ENCODE data around the gene IKZF1. TPM values are rescaled to one million over a fixed set of nuclear protein-coding genes. Genes with fewer than 3 reads are reported as not detected.

IKZF1 gene
- total RNA-seq, 1 donor, result under 0.01 TPM

- no peaks in the 10 kb centered on the region for H3K9me3 ChIP-seq (ENCODE audit: low read depth, low read length)
- no peak overlapping the region for H3K4me2 ChIP-seq (ENCODE audit: insufficient read depth, low read length)
- H3K36me3 ChIP-seq (ENCODE audit: insufficient read depth, low read length), result no peaks in the 10 kb centered on the region
- no peak for DNase-seq (ENCODE audit: insufficient read length, low spot score, missing footprints)
- no peaks in the 10 kb centered on the region for H3K4me1 ChIP-seq (ENCODE audit: insufficient read depth, low read length)
- no peaks in the 10 kb centered on the region for H3K27me3 ChIP-seq (ENCODE audit: insufficient read depth, low read length)
- no peaks in the 10 kb centered on the region for H3K79me2 ChIP-seq (ENCODE audit: insufficient read depth, low read length)
- no peak overlapping the region for H3K4me3 ChIP-seq (ENCODE audit: insufficient read depth, low read length)
- no peaks in the 10 kb centered on the region for H4K20me1 ChIP-seq (ENCODE audit: insufficient read depth, low read length)
- no peak overlapping the region for H3K27ac ChIP-seq (ENCODE audit: low read depth, low read length)
- no peak for TF ChIP-seq CTCF (IDR thresholded peaks at IDR 0.05; ENCODE audit: extremely low read depth, low read depth, low read length)
- no peak overlapping the region for H2AFZ ChIP-seq (ENCODE audit: low read length)
These were observed 72.8 kb downstream of the IKZF1 start for GRCh38 chr7:50377356-50377755.

GRCh38 chr7:50379082-50379481, 74.6 kb downstream of the IKZF1 start:
- TF ChIP-seq CTCF (IDR thresholded peaks at IDR 0.05; ENCODE audit: extremely low read depth, low read depth, low read length), result no peak
- H3K4me3 ChIP-seq (ENCODE audit: insufficient read depth, low read length), result no peak overlapping the region
- no peaks in the 10 kb centered on the region for H3K9me3 ChIP-seq (ENCODE audit: low read depth, low read length)
- no peaks in the 10 kb centered on the region for H3K27me3 ChIP-seq (ENCODE audit: insufficient read depth, low read length)
- no peak overlapping the region for H3K27ac ChIP-seq (ENCODE audit: low read depth, low read length)
- H3K4me1 ChIP-seq (ENCODE audit: insufficient read depth, low read length), result no peaks in the 10 kb centered on the region
- no peaks in the 10 kb centered on the region for H3K79me2 ChIP-seq (ENCODE audit: insufficient read depth, low read length)
- no peaks in the 10 kb centered on the region for H4K20me1 ChIP-seq (ENCODE audit: insufficient read depth, low read length)
- H3K4me2 ChIP-seq (ENCODE audit: insufficient read depth, low read length), result no peak overlapping the region
- no peak overlapping the region for H2AFZ ChIP-seq (ENCODE audit: low read length)
- DNase-seq (ENCODE audit: insufficient read length, low spot score, missing footprints), result no peak
- no peaks in the 10 kb centered on the region for H3K36me3 ChIP-seq (ENCODE audit: insufficient read depth, low read length)

- no peak for DNase-seq (ENCODE audit: insufficient read length, low spot score, missing footprints)
- no peaks in the 10 kb centered on the region for H3K36me3 ChIP-seq (ENCODE audit: insufficient read depth, low read length)
- no peaks in the 10 kb centered on the region for H3K27me3 ChIP-seq (ENCODE audit: insufficient read depth, low read length)
- H2AFZ ChIP-seq (ENCODE audit: low read length), result no peak overlapping the region
- H3K4me2 ChIP-seq (ENCODE audit: insufficient read depth, low read length), result no peak overlapping the region
- H3K27ac ChIP-seq (ENCODE audit: low read depth, low read length), result no peak overlapping the region
- H4K20me1 ChIP-seq (ENCODE audit: insufficient read depth, low read length), result no peaks in the 10 kb centered on the region
- H3K79me2 ChIP-seq (ENCODE audit: insufficient read depth, low read length), result no peaks in the 10 kb centered on the region
- no peaks in the 10 kb centered on the region for H3K4me1 ChIP-seq (ENCODE audit: insufficient read depth, low read length)
- no peak overlapping the region for H3K4me3 ChIP-seq (ENCODE audit: insufficient read depth, low read length)
- H3K9me3 ChIP-seq (ENCODE audit: low read depth, low read length), result no peaks in the 10 kb centered on the region
- TF ChIP-seq CTCF (IDR thresholded peaks at IDR 0.05; ENCODE audit: extremely low read depth, low read depth, low read length), result no peak
These were observed 75.0 kb downstream of the IKZF1 start for GRCh38 chr7:50379539-50379938.

- no peak for TF ChIP-seq CTCF (IDR thresholded peaks at IDR 0.05; ENCODE audit: extremely low read depth, low read depth, low read length)
- Histone ChIP-seq H3K27ac (ENCODE audit: low read depth, low read length) (no peak overlapping the region), H2AFZ (ENCODE audit: low read length) (no peak overlapping the region), H3K4me2 (ENCODE audit: insufficient read depth, low read length) (no peak overlapping the region), H3K27me3 (ENCODE audit: insufficient read depth, low read length) (no peaks in the 10 kb centered on the region), H3K4me1 (ENCODE audit: insufficient read depth, low read length) (no peaks in the 10 kb centered on the region), H4K20me1 (ENCODE audit: insufficient read depth, low read length) (no peaks in the 10 kb centered on the region), H3K9me3 (ENCODE audit: low read depth, low read length) (no peaks in the 10 kb centered on the region), H3K79me2 (ENCODE audit: insufficient read depth, low read length) (no peaks in the 10 kb centered on the region), H3K4me3 (ENCODE audit: insufficient read depth, low read length) (no peak overlapping the region), H3K36me3 (ENCODE audit: insufficient read depth, low read length) (no peaks in the 10 kb centered on the region)
- no peak for DNase-seq (ENCODE audit: insufficient read length, low spot score, missing footprints)
These were observed 77.9 kb downstream of the IKZF1 start for GRCh38 chr7:50382455-50382854.

Measured in osteoblast (primary cell).